Natural killer cell (primary cell): ENCODE measurements around the gene TMEM18. TPM values are rescaled to one million over a fixed set of nuclear protein-coding genes. Genes with fewer than 3 reads are reported as not detected.

Experiments used
- ATAC-seq, 3 donors: fragments of 150-1000 bp in 2 of 3; fragments of 200-7000 bp in 1 of 3; cut with Tn5 transposase; 1 replicate in 1 of 3; 2 replicates in 2 of 3; pipeline ENCODE4 v1.10.0; 2021; ENCODE audit warnings: mild to moderate bottlenecking in 2 of 3, moderate library complexity in 2 of 3
- DNase-seq, 2 donors: peaks; one replicate each; pipeline versions ENCODE4 v3.0.0 to v3.0.0-alpha.2; 2013 to 2021; ENCODE audit warnings: mixed read lengths in 1 of 2
- H3K27ac ChIP-seq: one replicate; pipeline ENCODE4 v1.5.1; 2013; ENCODE audit warnings: mild to moderate bottlenecking, low read length
- H3K27me3 ChIP-seq: one replicate; pipeline ENCODE4 v1.6.1; 2013; ENCODE audit warnings: low read length; ENCODE audit not compliant: control insufficient read depth, insufficient read depth
- H3K36me3 ChIP-seq: one replicate; pipeline ENCODE4 v1.6.1; 2013; ENCODE audit warnings: low read length; ENCODE audit not compliant: control insufficient read depth, insufficient read depth
- H3K4me1 ChIP-seq: one replicate; pipeline ENCODE4 v1.6.1; 2013; ENCODE audit warnings: low read length; ENCODE audit not compliant: control insufficient read depth, insufficient read depth
- H3K4me3 ChIP-seq: one replicate; pipeline ENCODE4 v1.5.1; 2013; ENCODE audit warnings: low read length
- H3K9me3 ChIP-seq: one replicate; pipeline ENCODE4 v1.6.1; 2013; ENCODE audit warnings: low read length; ENCODE audit not compliant: control insufficient read depth, insufficient read depth
- H3K27ac Mint-ChIP-seq, 2 donors: one replicate each; pipeline ENCODE4 v1.8.0; 2022; ENCODE audit warnings: mild to moderate bottlenecking in 2 of 2, mixed read lengths in 2 of 2, moderate library complexity in 1 of 2
- H3K27me3 Mint-ChIP-seq, 2 donors: one replicate each; pipeline ENCODE4 v1.8.0; 2022; ENCODE audit warnings: low read depth in 2 of 2, mixed read lengths in 2 of 2
- H3K36me3 Mint-ChIP-seq: one replicate; pipeline ENCODE4 v1.8.0; 2022; ENCODE audit warnings: mixed read lengths
- H3K4me1 Mint-ChIP-seq, 2 donors: one replicate each; pipeline ENCODE4 v1.8.0; 2022; ENCODE audit warnings: mixed read lengths in 2 of 2
- H3K4me3 Mint-ChIP-seq: one replicate; pipeline ENCODE4 v1.8.0; 2022; ENCODE audit warnings: mild to moderate bottlenecking, moderate library complexity, mixed read lengths
- H3K9me3 Mint-ChIP-seq, 2 donors: one replicate each; pipeline ENCODE4 v1.8.0; 2022; ENCODE audit warnings: mixed read lengths in 2 of 2
- CTCF ChIP-seq: fragments of 200-600 bp; IDR thresholded peaks from one replicate; pipeline ENCODE4 v1.8.0; 2022; ENCODE audit warnings: antibody characterized with exemption
- WGBS: methylation state at CpG from one replicate; pipeline ENCODE4 v1.1.7; 2013; ENCODE audit warnings: missing lambda C conversion rate; ENCODE audit not compliant: insufficient coverage; 5-methylcytosine and 5-hydroxymethylcytosine counted together
- intact Hi-C: fragments of 100-400 bp; cut with micrococcal nuclease; formaldehyde crosslinking; loops from one replicate; pipeline ENCODE4 v1.14.2; 2022
- total RNA-seq, 4 donors: library from RNA; stranded (reverse); fragments of 120-200 nt in 1 of 4; gene quantifications; one replicate each; pipeline versions ENCODE4 v1.2.3 to v1.2.4, GENCODE V29; 2013 to 2022

Gene TMEM18
- total RNA-seq, 3 donors from 2014 or later (not counting 1 experiment from before 2014, with no cell fraction given), result 22.0 to 30.8 (median 22.1) TPM

DNA sequence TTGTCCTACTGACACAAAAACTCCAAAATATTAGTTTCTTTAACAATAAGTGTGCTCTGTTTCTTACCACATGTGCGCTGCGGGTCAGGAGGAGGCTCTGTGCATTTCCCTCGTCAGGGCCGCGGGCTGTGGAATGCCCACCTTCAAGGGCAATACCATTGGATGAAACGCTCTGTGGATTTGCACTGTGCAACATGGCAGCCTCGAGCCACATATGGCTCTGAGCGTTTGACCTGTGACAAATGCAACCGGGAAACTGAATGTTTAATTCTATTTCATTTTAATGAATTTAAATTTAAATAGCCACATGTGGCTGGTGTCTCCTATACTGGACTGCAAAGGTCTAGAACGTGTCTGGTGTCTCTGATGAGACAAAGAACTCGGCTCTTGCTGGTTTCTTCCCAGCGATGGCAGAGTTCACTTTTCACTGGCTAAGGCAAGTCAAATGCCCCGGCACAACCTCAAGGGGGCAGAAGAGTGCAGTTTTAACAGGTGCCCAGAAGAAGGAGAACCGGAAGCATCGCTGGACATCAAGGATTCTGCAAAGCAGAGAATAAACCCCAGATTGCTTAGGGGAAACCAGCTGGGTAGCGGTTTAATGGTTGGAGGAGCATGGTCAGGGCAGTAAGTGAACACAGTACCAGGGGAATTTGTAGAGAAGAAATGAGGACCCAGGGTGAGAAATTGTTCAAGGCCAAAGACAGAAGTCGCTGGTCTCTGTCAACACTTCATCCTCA, 37.0 kb upstream of the TMEM18 start:
- H3K9me3 ChIP-seq, result no peaks in the 10 kb centered on the region
- H3K4me3 ChIP-seq, result no peak overlapping the region
- ATAC-seq (peak in 2 of 3 donors; percentile 66 to 71), DNase-seq (peak in 1 of 2 donors; percentile 54)
- no peaks in the 10 kb centered on the region for H3K4me1 ChIP-seq
- peaks cover 5% of the 10 kb centered on the region in 2 donors for H3K4me1 Mint-ChIP-seq
- no peak overlapping the region for H3K27ac Mint-ChIP-seq
- intact Hi-C loops, result loop anchor here (5.0 kb wide), 1 partner anchor 1103 kb away; no protein-coding TSS in a partner anchor
- H3K36me3 ChIP-seq, result no peaks in the 10 kb centered on the region
- no peak overlapping the region for H3K4me3 Mint-ChIP-seq
- WGBS, result 56% methylated on average over 17 of the region's 17 CpGs
- peaks cover 47 to 52% of the 10 kb centered on the region in 2 donors for H3K27me3 Mint-ChIP-seq
- peak; percentile 59 for TF ChIP-seq CTCF
- no peak overlapping the region for H3K27ac ChIP-seq
- no peaks in the 10 kb centered on the region for H3K9me3 Mint-ChIP-seq
- H3K36me3 Mint-ChIP-seq, result no peaks in the 10 kb centered on the region
- peaks cover 3% of the 10 kb centered on the region for H3K27me3 ChIP-seq

DNA sequence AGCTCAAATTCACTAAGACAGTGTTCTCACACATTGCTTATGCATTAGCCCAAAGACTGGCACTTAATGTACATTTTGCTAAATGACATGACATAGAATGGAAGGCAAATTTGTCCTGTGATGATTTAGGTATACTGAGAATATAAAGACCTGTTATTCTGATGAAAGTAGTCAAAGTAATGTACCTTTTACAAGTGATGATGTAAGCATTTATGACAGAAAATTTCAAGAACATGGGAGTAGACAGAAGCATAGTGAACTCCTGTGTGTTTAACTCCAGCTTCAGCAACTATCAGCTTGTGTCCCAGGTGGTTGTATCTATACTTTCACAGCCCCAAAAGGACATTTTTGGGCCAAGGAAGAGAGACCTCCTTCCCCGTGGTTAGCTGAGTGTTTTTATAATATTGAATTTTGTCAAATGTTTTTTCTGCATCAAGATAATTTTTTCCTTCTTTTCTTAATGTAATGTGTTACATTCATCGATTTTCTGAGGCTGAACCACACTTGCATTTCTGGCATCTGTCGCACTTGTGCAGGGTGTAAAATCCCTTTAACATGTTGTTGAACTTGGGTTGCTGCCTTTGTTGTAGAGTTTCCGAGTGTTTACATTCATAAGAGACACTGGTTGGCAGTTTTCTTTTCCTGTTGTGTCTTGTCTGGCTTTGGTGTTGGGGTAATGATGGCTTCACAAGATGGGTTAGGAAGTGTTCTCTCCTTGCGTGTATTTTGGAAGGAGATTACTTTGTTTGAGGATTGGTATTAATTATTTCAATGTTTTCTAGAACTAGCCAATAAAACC, 33.9 kb upstream of the TMEM18 start:
- peaks cover 49 to 55% of the 10 kb centered on the region in 2 donors for H3K27me3 Mint-ChIP-seq
- H3K27ac Mint-ChIP-seq, result no peak overlapping the region
- no peak for TF ChIP-seq CTCF
- no peaks in the 10 kb centered on the region for H3K36me3 Mint-ChIP-seq
- no peaks in the 10 kb centered on the region for H3K4me1 ChIP-seq
- peaks cover 3% of the 10 kb centered on the region for H3K27me3 ChIP-seq
- H3K36me3 ChIP-seq, result no peaks in the 10 kb centered on the region
- no peaks in the 10 kb centered on the region for H3K9me3 Mint-ChIP-seq
- intact Hi-C loops, result loop anchor here (5.0 kb wide), 1 partner anchor 1106 kb away; no protein-coding TSS in a partner anchor
- H3K27ac ChIP-seq, result no peak overlapping the region
- no peaks in the 10 kb centered on the region for H3K9me3 ChIP-seq
- ATAC-seq (no peak), DNase-seq (no peak)
- H3K4me3 Mint-ChIP-seq, result no peak overlapping the region
- H3K4me1 Mint-ChIP-seq, result peaks cover 8 to 11% of the 10 kb centered on the region in 2 donors
- H3K4me3 ChIP-seq, result no peak overlapping the region
- 82% methylated on average over 2 of the region's 5 CpGs for WGBS

- TF ChIP-seq CTCF, result no peak
- H3K4me1 Mint-ChIP-seq, result peaks cover 8 to 11% of the 10 kb centered on the region in 2 donors
- H3K4me1 ChIP-seq, result no peaks in the 10 kb centered on the region
- ATAC-seq, result no peak
- H3K4me3 Mint-ChIP-seq, result no peak overlapping the region
- no peaks in the 10 kb centered on the region for H3K36me3 ChIP-seq
- H3K27ac ChIP-seq, result no peak overlapping the region
- WGBS, result 85% methylated on average over 23 of the region's 23 CpGs
- intact Hi-C loops, result no loop called here
- H3K9me3 Mint-ChIP-seq, result no peaks in the 10 kb centered on the region
- H3K27ac Mint-ChIP-seq, result no peak overlapping the region
- H3K27me3 Mint-ChIP-seq, result peaks cover 43 to 56% of the 10 kb centered on the region in 2 donors
- H3K36me3 Mint-ChIP-seq, result no peaks in the 10 kb centered on the region
- no peak overlapping the region for H3K4me3 ChIP-seq
- DNase-seq, result no peak
- no peaks in the 10 kb centered on the region for H3K9me3 ChIP-seq
- peaks cover 3% of the 10 kb centered on the region for H3K27me3 ChIP-seq
These were observed 32.0 kb upstream of the TMEM18 start for GRCh38 chr2:709138-709765.
